NCI-H1092 treated with DMSO at 0.1 percent for 48 hours (cell line): ENCODE data around the gene OSBPL5.
"Not testable (repeated sequence)": the region's sequence is repeated elsewhere in the genome, so short reads cannot be mapped to it uniquely, and the experiment has no call there.

Experiments used
- DNase-seq: peaks from one replicate; lab custom pipeline; 2025; lab: John Stamatoyannopoulos, UW

OSBPL5 gene

GRCh38 chr11:3080733-3081385, 84.3 kb downstream of the OSBPL5 start:
- no peak for DNase-seq

- DNase-seq: no peak
Measured at GRCh38 chr11:3080104-3080503, 85.0 kb downstream of the OSBPL5 start.

- DNase-seq: no peak
Measured at GRCh38 chr11:3077846-3078440, 87.2 kb downstream of the OSBPL5 start.

- DNase-seq: no peak
Measured at GRCh38 chr11:3077189-3077836, 87.8 kb downstream of the OSBPL5 start.

GRCh38 chr11:3074912-3075589, 90.1 kb downstream of the OSBPL5 start:
- peak; percentile 89 for DNase-seq

GRCh38 chr11:3073029-3073435, 92.1 kb downstream of the OSBPL5 start:
- DNase-seq: peak; percentile 8

GRCh38 chr11:3069425-3069824, 95.7 kb downstream of the OSBPL5 start:
- no peak for DNase-seq

- not testable (repeated sequence) for DNase-seq
Measured at GRCh38 chr11:3066308-3066707, 98.8 kb downstream of the OSBPL5 start.

GRCh38 chr11:3064709-3065108, 100.4 kb downstream of the OSBPL5 start:
- not testable (repeated sequence) for DNase-seq

- not testable (repeated sequence) for DNase-seq
Measured at GRCh38 chr11:3063876-3064275, 101.2 kb downstream of the OSBPL5 start.

GRCh38 chr11:3063432-3063831, 101.7 kb downstream of the OSBPL5 start:
- not testable (repeated sequence) for DNase-seq

- no peak for DNase-seq
Measured at GRCh38 chr11:3060436-3061025, 104.6 kb downstream of the OSBPL5 start.

GRCh38 chr11:3058753-3059664, 106.1 kb downstream of the OSBPL5 start:
- no peak for DNase-seq

GRCh38 chr11:3057069-3057963, 107.8 kb downstream of the OSBPL5 start, which contains the start of gene CARS1:
Gene CARS1 (minus strand): TSS chr11:3057423. CDS start chr11:3057367, 56 bp downstream.
- peak; percentile 93 for DNase-seq

- no peak for DNase-seq
Measured at GRCh38 chr11:3056296-3057068, 108.6 kb downstream of the OSBPL5 start.

GRCh38 chr11:3055891-3056290, 109.2 kb downstream of the OSBPL5 start:
- no peak for DNase-seq

GRCh38 chr11:3052567-3052966, 112.5 kb downstream of the OSBPL5 start:
- no peak for DNase-seq

GRCh38 chr11:3052109-3052479, 113.0 kb downstream of the OSBPL5 start:
- DNase-seq: peak; percentile 43
